Endodermal cell (in vitro differentiated cells): ENCODE data around the gene NFKBIE. TPM values are rescaled to one million over a fixed set of nuclear protein-coding genes. Genes with fewer than 3 reads are reported as not detected.

Experiments
- DNase-seq: peaks from one replicate; pipeline ENCODE4 v3.0.0-alpha.2; 2017
- H3K27ac ChIP-seq: 2 replicates; pipeline ENCODE4 v1.5.1; 2013; ENCODE audit warnings: mild to moderate bottlenecking, low read depth, low read length, moderate library complexity
- H3K27me3 ChIP-seq: 2 replicates; pipeline ENCODE4 v1.6.1; 2013; ENCODE audit warnings: mild to moderate bottlenecking, low read length, moderate library complexity; ENCODE audit not compliant: insufficient read depth, control insufficient read depth, poor library complexity, severe bottlenecking
- H3K36me3 ChIP-seq: 2 replicates; pipeline ENCODE4 v1.7.0; 2013; ENCODE audit warnings: mild to moderate bottlenecking, low read length, moderate library complexity; ENCODE audit not compliant: control insufficient read depth, insufficient read depth
- H3K4me1 ChIP-seq: one replicate; pipeline ENCODE4 v1.7.0; 2013; ENCODE audit warnings: low read length; ENCODE audit not compliant: control insufficient read depth, insufficient read depth
- H3K4me3 ChIP-seq: 2 replicates; pipeline ENCODE4 v1.5.1; 2013; ENCODE audit warnings: mild to moderate bottlenecking, low read length, moderate library complexity
- H3K9ac ChIP-seq: 2 replicates; pipeline ENCODE4 v1.6.1; 2013; ENCODE audit warnings: mild to moderate bottlenecking, low read length, moderate library complexity; ENCODE audit not compliant: poor library complexity, severe bottlenecking; ENCODE audit errors: extremely low read depth
- H3K9me3 ChIP-seq: 2 replicates; pipeline ENCODE4 v1.6.1; 2013; ENCODE audit warnings: mild to moderate bottlenecking, low read length, moderate library complexity; ENCODE audit not compliant: control insufficient read depth
- H3K27ac Mint-ChIP-seq: 2 replicates; pipeline ENCODE4 v1.8.0; 2020; ENCODE audit warnings: mixed read lengths
- H3K27me3 Mint-ChIP-seq: 2 replicates; pipeline ENCODE4 v1.8.0; 2021; ENCODE audit warnings: mild to moderate bottlenecking, mixed read lengths; ENCODE audit not compliant: insufficient read depth
- H3K36me3 Mint-ChIP-seq: 2 replicates; pipeline ENCODE4 v1.8.0; 2020; ENCODE audit warnings: low read depth, mixed read lengths
- H3K4me1 Mint-ChIP-seq: 2 replicates; pipeline ENCODE4 v1.8.0; 2020; ENCODE audit warnings: mixed read lengths
- H3K4me3 Mint-ChIP-seq: 2 replicates; pipeline ENCODE4 v1.8.0; 2020; ENCODE audit warnings: mild to moderate bottlenecking, moderate library complexity, mixed read lengths
- H3K9me3 Mint-ChIP-seq: 2 replicates; pipeline ENCODE4 v1.8.0; 2020; ENCODE audit warnings: mild to moderate bottlenecking, mixed read lengths
- CTCF ChIP-seq: fragments of 200-600 bp; sonication (generic); conservative IDR thresholded peaks from 2 replicates; pipeline ENCODE4 v1.5.0; 2021; ENCODE audit warnings: antibody characterized with exemption, mild to moderate bottlenecking
- WGBS, 2 experiments: methylation state at CpG; one replicate each; pipeline versions ENCODE4 v1.1.5 to v1.1.7; 2013; ENCODE audit warnings: missing lambda C conversion rate in 2 of 2, mixed read lengths in 1 of 2; ENCODE audit not compliant: insufficient coverage in 1 of 2, insufficient read length in 1 of 2; 5-methylcytosine and 5-hydroxymethylcytosine counted together
- total RNA-seq, 2 donors: library from RNA; stranded (reverse); fragmentation: NEBNext Ultra II Directional in 1 of 2; extraction: Animal tissue kit (Norgen Biotek cat#: 25700) in 1 of 2; gene quantifications; 2 replicates in 1 of 2; 3 replicates in 1 of 2; pipeline ENCODE4 v1.2.1, GENCODE V29; 2021

The NFKBIE gene
- total RNA-seq, 2 donors from 2014 or later = 8.3 to 11.0 TPM

- Mint-ChIP-seq H3K27ac (no peak overlapping the region), H3K36me3 (peaks cover 25% of the 10 kb centered on the region), H3K4me3 (peak overlapping the region; percentile 74), H3K9me3 (no peaks in the 10 kb centered on the region), H3K27me3 (peaks cover 1% of the 10 kb centered on the region), H3K4me1 (peaks cover 26% of the 10 kb centered on the region)
- WGBS, 2 experiments = 83 to 88% methylated on average over 6 to 9 of the region's 9 CpGs
- peaks cover 25% of the 10 kb centered on the region for H3K36me3 ChIP-seq
- H3K4me1 ChIP-seq = peaks cover 3% of the 10 kb centered on the region
- no peak overlapping the region for H3K9ac ChIP-seq
- H3K9me3 ChIP-seq = no peaks in the 10 kb centered on the region
- H3K27me3 ChIP-seq = no peaks in the 10 kb centered on the region
- H3K4me3 ChIP-seq = no peak overlapping the region
- H3K27ac ChIP-seq = no peak overlapping the region
- no peak for TF ChIP-seq CTCF
- no peak for DNase-seq
These were observed 7.0 kb downstream of the NFKBIE start for GRCh38 chr6:44258325-44258863.

- Mint-ChIP-seq H3K27me3 (no peaks in the 10 kb centered on the region), H3K9me3 (no peaks in the 10 kb centered on the region), H3K4me3 (peak overlapping the region; percentile 74), H3K27ac (peak overlapping the region; percentile 70), H3K4me1 (peaks cover 21% of the 10 kb centered on the region), H3K36me3 (peaks cover 30% of the 10 kb centered on the region)
- peak; percentile 3 for TF ChIP-seq CTCF
- no peaks in the 10 kb centered on the region for H3K27me3 ChIP-seq
- H3K9ac ChIP-seq = no peak overlapping the region
- peaks cover 3% of the 10 kb centered on the region for H3K4me1 ChIP-seq
- peaks cover 31% of the 10 kb centered on the region for H3K36me3 ChIP-seq
- H3K27ac ChIP-seq = peak overlapping the region; percentile 33
- WGBS, 2 experiments = 47 to 49% methylated on average over 14 to 15 of the region's 15 CpGs
- no peak for DNase-seq
- H3K9me3 ChIP-seq = no peaks in the 10 kb centered on the region
- peak overlapping the region; percentile 96 for H3K4me3 ChIP-seq
These were observed 7.5 kb downstream of the NFKBIE start for GRCh38 chr6:44257753-44258324.

- peaks cover 20% of the 10 kb centered on the region for H3K4me1 Mint-ChIP-seq
- no peaks in the 10 kb centered on the region for H3K9me3 Mint-ChIP-seq
- Histone ChIP-seq H3K9ac (peak within 1 kb of the TSS; percentile 64), H3K27me3 (no peaks in the 10 kb centered on the region), H3K27ac (peak within 1 kb of the TSS; percentile 92), H3K4me1 (peaks cover 3% of the 10 kb centered on the region), H3K9me3 (no peaks in the 10 kb centered on the region), H3K4me3 (peak within 1 kb of the TSS; percentile 96), H3K36me3 (peaks cover 36% of the 10 kb centered on the region)
- peak; percentile 90 for DNase-seq
- H3K4me3 Mint-ChIP-seq = peak within 1 kb of the TSS; percentile 74
- peak within 1 kb of the TSS; percentile 78 for H3K27ac Mint-ChIP-seq
- TF ChIP-seq CTCF = peak; percentile 84
- H3K36me3 Mint-ChIP-seq = peaks cover 37% of the 10 kb centered on the region
- WGBS, 2 experiments = 0% methylated on average over 21 to 80 of the region's 80 CpGs
- no peaks in the 10 kb centered on the region for H3K27me3 Mint-ChIP-seq
These were observed 8.2 kb downstream of the NFKBIE start, which contains the start of gene SLC35B2 for GRCh38 chr6:44257025-44257752. SLC35B2 (minus strand) TSS chr6:44257528; CDS start chr6:44257410, 118 bp downstream.
